NCI-H748 (cell line): ENCODE data around the gene C12orf42.

Source experiments
- DNase-seq: peaks from one replicate; lab custom pipeline; 2025; ENCODE audit not compliant: unreplicated experiment; lab: John Stamatoyannopoulos, UW

The C12orf42 gene

GRCh38 chr12:103350116-103350515 lies 145.7 kb downstream of the C12orf42 start:
- no peak for DNase-seq

- DNase-seq: no peak
Observed at GRCh38 chr12:103348935-103349334, 146.8 kb downstream of the C12orf42 start.

GRCh38 chr12:103336940-103337339 lies 158.8 kb downstream of the C12orf42 start:
- no peak for DNase-seq

GRCh38 chr12:103334466-103334865 lies 161.3 kb downstream of the C12orf42 start:
- no peak for DNase-seq

- no peak for DNase-seq
Observed at GRCh38 chr12:103333676-103334075, 162.1 kb downstream of the C12orf42 start.

GRCh38 chr12:103331643-103332042 lies 164.1 kb downstream of the C12orf42 start:
- peak; percentile 44 for DNase-seq

- DNase-seq: no peak
Observed at GRCh38 chr12:103330672-103331071, 165.1 kb downstream of the C12orf42 start.

GRCh38 chr12:103327676-103328075 lies 168.1 kb downstream of the C12orf42 start:
- no peak for DNase-seq

GRCh38 chr12:103326190-103326589 lies 169.6 kb downstream of the C12orf42 start:
- peak; percentile 57 for DNase-seq

GRCh38 chr12:103318566-103318965 lies 177.2 kb downstream of the C12orf42 start:
- DNase-seq: peak; percentile 100

GRCh38 chr12:103317220-103317619 lies 178.5 kb downstream of the C12orf42 start:
- DNase-seq: no peak

GRCh38 chr12:103314786-103315185 lies 181.0 kb downstream of the C12orf42 start:
- no peak for DNase-seq

- no peak for DNase-seq
Observed at GRCh38 chr12:103313894-103314293, 181.9 kb downstream of the C12orf42 start.

GRCh38 chr12:103312742-103313354 lies 182.9 kb downstream of the C12orf42 start:
- no peak for DNase-seq

GRCh38 chr12:103310546-103311270 lies 185.1 kb downstream of the C12orf42 start:
- no peak for DNase-seq

GRCh38 chr12:103308396-103308795 lies 187.4 kb downstream of the C12orf42 start:
- no peak for DNase-seq

- no peak for DNase-seq
Observed at GRCh38 chr12:103303484-103303883, 192.3 kb downstream of the C12orf42 start.

- no peak for DNase-seq
Observed at GRCh38 chr12:103301642-103302591, 193.9 kb downstream of the C12orf42 start.

GRCh38 chr12:103288016-103288415 lies 207.8 kb downstream of the C12orf42 start:
- DNase-seq: no peak

GRCh38 chr12:103282124-103282523 lies 213.6 kb downstream of the C12orf42 start:
- DNase-seq: no peak

GRCh38 chr12:103279444-103279843 lies 216.3 kb downstream of the C12orf42 start:
- peak; percentile 48 for DNase-seq

- DNase-seq: no peak
Observed at GRCh38 chr12:103278329-103278728, 217.4 kb downstream of the C12orf42 start.
